Measurements from ENCODE around the gene TNFRSF4. TPM values are rescaled to one million over a fixed set of nuclear protein-coding genes. Genes with fewer than 3 reads are reported as not detected.

The TNFRSF4 gene
- total and polyA plus RNA-seq, 7 experiments from 2014 or later: 0.49 to 192 (median 1.5) TPM

- CTCF ChIA-PET: interaction anchor here (0.7 kb wide), 1 partner anchor 11 kb away, joined by 3 read pairs; no protein-coding TSS in a partner anchor
- no peaks in the 10 kb centered on the region for H3K9me3 ChIP-seq (ENCODE audit: control insufficient read depth in 2 of 3, low read length in 3 of 3)
- H3K27me3 ChIP-seq (ENCODE audit: control insufficient read depth in 2 of 2, insufficient read depth in 2 of 2, low read length in 2 of 2): no peaks in the 10 kb centered on the region
- H3K27me3 Mint-ChIP-seq: peaks cover 0 to 11% (median 4%) of the 10 kb centered on the region in 5 donors
- no peak overlapping the region for H3K27ac Mint-ChIP-seq
- intact Hi-C loops (cut with micrococcal nuclease): no loop called here
- no peaks in the 10 kb centered on the region for H3K9me3 Mint-ChIP-seq
- H3K4me3 Mint-ChIP-seq: no peak overlapping the region
- H3K27ac ChIP-seq (ENCODE audit: low read depth, low read length): no peak overlapping the region
- no peaks in the 10 kb centered on the region for H3K36me3 Mint-ChIP-seq
- POLR2A ChIA-PET: no interaction called here
- DNase-seq: no peak
- no peak overlapping the region for H3K4me3 ChIP-seq (ENCODE audit: low read length)
- H3K36me3 ChIP-seq (ENCODE audit: control insufficient read depth in 2 of 3, insufficient read depth in 3 of 3, low read length in 3 of 3): no peaks in the 10 kb centered on the region
- H3K4me1 Mint-ChIP-seq: peaks cover 5 to 12% (median 9%) of the 10 kb centered on the region in 7 donors
- H3K4me1 ChIP-seq (ENCODE audit: control insufficient read depth in 2 of 2, insufficient read depth in 2 of 2, low read length in 2 of 2): no peaks in the 10 kb centered on the region
- ATAC-seq: no peak
These were observed 46.5 kb downstream of the TNFRSF4 start for GRCh38 chr1:1167398-1167821.

GRCh38 chr1:1166642-1167397 lies 47.1 kb downstream of the TNFRSF4 start:
- CTCF ChIA-PET: no interaction called here
- H3K9me3 Mint-ChIP-seq: no peaks in the 10 kb centered on the region
- Histone ChIP-seq H3K9me3 (ENCODE audit: control insufficient read depth in 2 of 3, low read length in 3 of 3) (no peaks in the 10 kb centered on the region), H3K4me1 (ENCODE audit: control insufficient read depth in 2 of 2, insufficient read depth in 2 of 2, low read length in 2 of 2) (no peaks in the 10 kb centered on the region), H3K27me3 (ENCODE audit: control insufficient read depth in 2 of 2, insufficient read depth in 2 of 2, low read length in 2 of 2) (no peaks in the 10 kb centered on the region), H3K27ac (ENCODE audit: low read depth, low read length) (no peak overlapping the region), H3K4me3 (ENCODE audit: low read length) (no peak overlapping the region), H3K36me3 (ENCODE audit: control insufficient read depth in 2 of 3, insufficient read depth in 3 of 3, low read length in 3 of 3) (no peaks in the 10 kb centered on the region)
- intact Hi-C loops (cut with micrococcal nuclease): no loop called here
- H3K4me1 Mint-ChIP-seq: peaks cover 4 to 6% (median 5%) of the 10 kb centered on the region in 7 donors
- DNase-seq: no peak
- POLR2A ChIA-PET: no interaction called here
- no peak overlapping the region for H3K27ac Mint-ChIP-seq
- H3K27me3 Mint-ChIP-seq: peaks cover 0 to 6% (median 4%) of the 10 kb centered on the region in 5 donors
- no peaks in the 10 kb centered on the region for H3K36me3 Mint-ChIP-seq
- no peak for ATAC-seq
- no peak overlapping the region for H3K4me3 Mint-ChIP-seq

- ChIA-PET POLR2A (no interaction called here), CTCF (no interaction called here)
- H3K4me3 Mint-ChIP-seq: peak overlapping the region in 1 of 10 donors; percentile 11
These were observed 48.0 kb downstream of the TNFRSF4 start for GRCh38 chr1:1165900-1166421.

GRCh38 chr1:1165485-1165884 lies 48.5 kb downstream of the TNFRSF4 start:
- ChIA-PET CTCF (no interaction called here), POLR2A (no interaction called here)
- H3K36me3 Mint-ChIP-seq: no peaks in the 10 kb centered on the region
- no peaks in the 10 kb centered on the region for H3K4me1 ChIP-seq (ENCODE audit: control insufficient read depth in 2 of 2, insufficient read depth in 2 of 2, low read length in 2 of 2)
- H3K27ac ChIP-seq (ENCODE audit: low read depth, low read length): no peak overlapping the region
- peaks cover 4 to 6% (median 5%) of the 10 kb centered on the region in 7 donors for H3K4me1 Mint-ChIP-seq
- no peak for ATAC-seq
- no peak overlapping the region for H3K4me3 ChIP-seq (ENCODE audit: low read length)
- H3K27me3 ChIP-seq (ENCODE audit: control insufficient read depth in 2 of 2, insufficient read depth in 2 of 2, low read length in 2 of 2): no peaks in the 10 kb centered on the region
- intact Hi-C loops (cut with micrococcal nuclease): no loop called here
- no peak for DNase-seq
- H3K36me3 ChIP-seq (ENCODE audit: control insufficient read depth in 2 of 3, insufficient read depth in 3 of 3, low read length in 3 of 3): no peaks in the 10 kb centered on the region
- H3K9me3 Mint-ChIP-seq: no peaks in the 10 kb centered on the region
- H3K27me3 Mint-ChIP-seq: peaks cover 0 to 6% (median 4%) of the 10 kb centered on the region in 5 donors
- H3K27ac Mint-ChIP-seq: peak overlapping the region in 2 of 9 donors; percentile 31 to 51
- H3K9me3 ChIP-seq (ENCODE audit: control insufficient read depth in 2 of 3, low read length in 3 of 3): no peaks in the 10 kb centered on the region
- peak overlapping the region in 1 of 10 donors; percentile 11 for H3K4me3 Mint-ChIP-seq

More at GRCh38 chr1:1165900-1166421, 48.0 kb downstream of the TNFRSF4 start:
- H3K9me3 ChIP-seq (ENCODE audit: control insufficient read depth in 2 of 3, low read length in 3 of 3): no peaks in the 10 kb centered on the region
- Mint-ChIP-seq H3K36me3 (no peaks in the 10 kb centered on the region), H3K9me3 (no peaks in the 10 kb centered on the region), H3K27ac (peak overlapping the region in 2 of 9 donors; percentile 31 to 51), H3K4me1 (peaks cover 4 to 6% (median 5%) of the 10 kb centered on the region in 7 donors), H3K27me3 (peaks cover 0 to 6% (median 4%) of the 10 kb centered on the region in 5 donors)
- no peaks in the 10 kb centered on the region for H3K4me1 ChIP-seq (ENCODE audit: control insufficient read depth in 2 of 2, insufficient read depth in 2 of 2, low read length in 2 of 2)
- H3K36me3 ChIP-seq (ENCODE audit: control insufficient read depth in 2 of 3, insufficient read depth in 3 of 3, low read length in 3 of 3): no peaks in the 10 kb centered on the region
- intact Hi-C loops (cut with micrococcal nuclease): no loop called here
- H3K27me3 ChIP-seq (ENCODE audit: control insufficient read depth in 2 of 2, insufficient read depth in 2 of 2, low read length in 2 of 2): no peaks in the 10 kb centered on the region
- ATAC-seq: peak; percentile 11
- no peak overlapping the region for H3K27ac ChIP-seq (ENCODE audit: low read depth, low read length)
- DNase-seq: peak in 1 of 9 donors; percentile 7
- H3K4me3 ChIP-seq (ENCODE audit: low read length): no peak overlapping the region

- H3K9me3 ChIP-seq (ENCODE audit: control insufficient read depth in 2 of 3, low read length in 3 of 3): no peaks in the 10 kb centered on the region
- ChIA-PET POLR2A (no interaction called here), CTCF (no interaction called here)
- no peaks in the 10 kb centered on the region for H3K9me3 Mint-ChIP-seq
- H3K4me3 Mint-ChIP-seq: no peak overlapping the region
- H3K4me3 ChIP-seq (ENCODE audit: low read length): no peak overlapping the region
- intact Hi-C loops (cut with micrococcal nuclease): no loop called here
- H3K27me3 ChIP-seq (ENCODE audit: control insufficient read depth in 2 of 2, insufficient read depth in 2 of 2, low read length in 2 of 2): no peaks in the 10 kb centered on the region
- H3K4me1 ChIP-seq (ENCODE audit: control insufficient read depth in 2 of 2, insufficient read depth in 2 of 2, low read length in 2 of 2): no peaks in the 10 kb centered on the region
- H3K27ac Mint-ChIP-seq: no peak overlapping the region
- peaks cover 0 to 2% (median under 1%) of the 10 kb centered on the region in 7 donors for H3K4me1 Mint-ChIP-seq
- H3K27me3 Mint-ChIP-seq: peaks cover 0 to 2% (median under 1%) of the 10 kb centered on the region in 5 donors
- no peak overlapping the region for H3K27ac ChIP-seq (ENCODE audit: low read depth, low read length)
- H3K36me3 ChIP-seq (ENCODE audit: control insufficient read depth in 2 of 3, insufficient read depth in 3 of 3, low read length in 3 of 3): no peaks in the 10 kb centered on the region
- H3K36me3 Mint-ChIP-seq: no peaks in the 10 kb centered on the region
- ATAC-seq (no peak), DNase-seq (peak in 1 of 9 donors; percentile 6)
These were observed 49.1 kb downstream of the TNFRSF4 start for GRCh38 chr1:1164701-1165451.

GRCh38 chr1:1164361-1164700 lies 49.6 kb downstream of the TNFRSF4 start:
- no peak overlapping the region for H3K27ac Mint-ChIP-seq
- H3K9me3 Mint-ChIP-seq: no peaks in the 10 kb centered on the region
- H3K4me3 ChIP-seq (ENCODE audit: low read length): no peak overlapping the region
- H3K4me3 Mint-ChIP-seq: no peak overlapping the region
- no peaks in the 10 kb centered on the region for H3K9me3 ChIP-seq (ENCODE audit: control insufficient read depth in 2 of 3, low read length in 3 of 3)
- no peak for ATAC-seq
- POLR2A ChIA-PET: no interaction called here
- no peaks in the 10 kb centered on the region for H3K27me3 Mint-ChIP-seq
- H3K4me1 ChIP-seq (ENCODE audit: control insufficient read depth in 2 of 2, insufficient read depth in 2 of 2, low read length in 2 of 2): no peaks in the 10 kb centered on the region
- no peaks in the 10 kb centered on the region for H3K27me3 ChIP-seq (ENCODE audit: control insufficient read depth in 2 of 2, insufficient read depth in 2 of 2, low read length in 2 of 2)
- peaks cover 0 to 2% (median 0%) of the 10 kb centered on the region in 7 donors for H3K4me1 Mint-ChIP-seq
- DNase-seq: no peak
- no peak overlapping the region for H3K27ac ChIP-seq (ENCODE audit: low read depth, low read length)
- no peaks in the 10 kb centered on the region for H3K36me3 ChIP-seq (ENCODE audit: control insufficient read depth in 2 of 3, insufficient read depth in 3 of 3, low read length in 3 of 3)
- CTCF ChIA-PET: no interaction called here
- H3K36me3 Mint-ChIP-seq: no peaks in the 10 kb centered on the region
- intact Hi-C loops (cut with micrococcal nuclease): no loop called here

All from naive thymus-derived CD4-positive, alpha-beta T cell (primary cell).